Gastrocnemius medialis (tissue), 4 donors: ENCODE measurements around the gene DPYSL4.

Experiments used
- POLR2A ChIP-seq, 2 donors: fragments of 450-650 bp; IDR thresholded peaks; one replicate each; pipeline ENCODE4 v1.6.1; 2017; ENCODE audit warnings: antibody characterized with exemption in 2 of 2, mild to moderate bottlenecking in 2 of 2, moderate library complexity in 2 of 2
- TF ChIP-seq, protein P1 (sequence below), 5 experiments: fragments of 450-650 bp in 3 of 5; fragments of 200-600 bp in 2 of 5; sonication (generic) in 2 of 5; IDR thresholded peaks in 4 of 5; conservative IDR thresholded peaks in 1 of 5; 1 replicate in 4 of 5; 2 replicates in 1 of 5; pipeline ENCODE4 v1.5.1; 2016 to 2019; ENCODE audit warnings: antibody characterized with exemption in 5 of 5, mild to moderate bottlenecking in 3 of 5, moderate library complexity in 3 of 5

DNA sequence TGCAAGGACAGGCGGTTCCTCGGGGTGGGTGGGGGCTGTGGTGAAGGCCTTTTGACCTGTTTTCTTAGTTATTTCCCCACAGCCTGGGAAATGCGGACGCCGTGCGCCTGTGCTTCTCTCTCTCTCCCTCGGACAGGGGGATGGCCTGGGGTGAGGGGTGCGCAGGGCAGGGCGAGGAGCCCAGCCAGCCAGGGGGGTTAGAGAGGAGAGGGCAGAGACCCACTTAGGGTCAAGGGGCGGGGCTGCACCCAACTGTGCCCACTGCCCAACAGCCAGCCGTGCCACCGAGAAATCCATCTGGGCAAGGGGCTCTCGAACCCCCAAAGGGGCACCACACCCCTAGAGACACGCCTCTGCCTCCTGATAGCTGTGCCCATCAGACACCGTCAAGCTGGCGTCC is 53.8 kb downstream of the DPYSL4 start:
- TF ChIP-seq POLR2A (IDR thresholded peaks at IDR 0.05), result no peak
- TF ChIP-seq, protein P1, sequence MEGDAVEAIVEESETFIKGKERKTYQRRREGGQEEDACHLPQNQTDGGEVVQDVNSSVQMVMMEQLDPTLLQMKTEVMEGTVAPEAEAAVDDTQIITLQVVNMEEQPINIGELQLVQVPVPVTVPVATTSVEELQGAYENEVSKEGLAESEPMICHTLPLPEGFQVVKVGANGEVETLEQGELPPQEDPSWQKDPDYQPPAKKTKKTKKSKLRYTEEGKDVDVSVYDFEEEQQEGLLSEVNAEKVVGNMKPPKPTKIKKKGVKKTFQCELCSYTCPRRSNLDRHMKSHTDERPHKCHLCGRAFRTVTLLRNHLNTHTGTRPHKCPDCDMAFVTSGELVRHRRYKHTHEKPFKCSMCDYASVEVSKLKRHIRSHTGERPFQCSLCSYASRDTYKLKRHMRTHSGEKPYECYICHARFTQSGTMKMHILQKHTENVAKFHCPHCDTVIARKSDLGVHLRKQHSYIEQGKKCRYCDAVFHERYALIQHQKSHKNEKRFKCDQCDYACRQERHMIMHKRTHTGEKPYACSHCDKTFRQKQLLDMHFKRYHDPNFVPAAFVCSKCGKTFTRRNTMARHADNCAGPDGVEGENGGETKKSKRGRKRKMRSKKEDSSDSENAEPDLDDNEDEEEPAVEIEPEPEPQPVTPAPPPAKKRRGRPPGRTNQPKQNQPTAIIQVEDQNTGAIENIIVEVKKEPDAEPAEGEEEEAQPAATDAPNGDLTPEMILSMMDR (IDR thresholded peaks at IDR 0.05 in 4 of 5, conservative IDR thresholded peaks at IDR 0.05 in 1 of 5), result no peak
